Epithelial cell of proximal tubule (primary cell): ENCODE data around the gene PNO1. TPM values are rescaled to one million over a fixed set of nuclear protein-coding genes. Genes with fewer than 3 reads are reported as not detected.
A peak's percentile ranks its signal among the peaks of the same experiment; 100 is the strongest.

ENCODE experiments used
- DNase-seq: peaks from one replicate; pipeline ENCODE4 v3.0.0-alpha.2; 2011; ENCODE audit warnings: low read depth
- H3K4me3 ChIP-seq: 2 replicates; pipeline ENCODE4 v1.5.1; 2011; ENCODE audit warnings: low read depth, mild to moderate bottlenecking, low read length
- CTCF ChIP-seq: conservative IDR thresholded peaks from 2 replicates; pipeline ENCODE4 v1.5.1; 2012; ENCODE audit warnings: low read depth, mild to moderate bottlenecking, low read length
- total RNA-seq: library from RNA; depleted of rRNA; stranded (reverse); fragments of >200 nt; gene quantifications from 2 replicates; pipeline ENCODE4 v1.2.3, GENCODE V29; 2015

PNO1 gene
- total RNA-seq, 1 donor from 2014 or later: 17.5 TPM

GRCh38 chr2:68189991-68190784 is 32.5 kb downstream of the PNO1 start:
- no peak overlapping the region for H3K4me3 ChIP-seq
- DNase-seq: no peak
- TF ChIP-seq CTCF: no peak

GRCh38 chr2:68190991-68191731 is 33.5 kb downstream of the PNO1 start:
- H3K4me3 ChIP-seq: no peak overlapping the region
- no peak for TF ChIP-seq CTCF
- no peak for DNase-seq

GRCh38 chr2:68193144-68193543 is 35.5 kb downstream of the PNO1 start:
- DNase-seq: no peak
- no peak overlapping the region for H3K4me3 ChIP-seq
- no peak for TF ChIP-seq CTCF

- DNase-seq: no peak
- no peak overlapping the region for H3K4me3 ChIP-seq
- TF ChIP-seq CTCF: no peak
These were observed 36.2 kb downstream of the PNO1 start for GRCh38 chr2:68193787-68194372.

- no peak for DNase-seq
- TF ChIP-seq CTCF: no peak
- no peak overlapping the region for H3K4me3 ChIP-seq
These were observed 37.4 kb downstream of the PNO1 start for GRCh38 chr2:68195096-68195495.

- DNase-seq: no peak
- TF ChIP-seq CTCF: peak; percentile 58
- no peak overlapping the region for H3K4me3 ChIP-seq
These were observed 38.5 kb downstream of the PNO1 start for GRCh38 chr2:68196120-68196716.
